HUES64 (cell line): ENCODE measurements around the gene CTSZ.
"Not testable (repeated sequence)": the region's sequence is repeated elsewhere in the genome, so short reads cannot be mapped to it uniquely, and the experiment has no call there.

ENCODE experiments used
- H3K27ac ChIP-seq: 2 replicates; pipeline ENCODE4 v1.7.0; 2013; ENCODE audit warnings: low read depth, low read length, inconsistent platforms
- H3K27me3 ChIP-seq: 2 replicates; pipeline ENCODE4 v1.6.1; 2013; ENCODE audit warnings: mild to moderate bottlenecking, low read length; ENCODE audit not compliant: insufficient read depth
- H3K36me3 ChIP-seq: 2 replicates; pipeline ENCODE4 v1.6.1; 2013; ENCODE audit warnings: mild to moderate bottlenecking, low read length; ENCODE audit not compliant: insufficient read depth
- H3K4me1 ChIP-seq: 2 replicates; pipeline ENCODE4 v1.6.1; 2013; ENCODE audit warnings: mild to moderate bottlenecking, low read length, moderate library complexity; ENCODE audit not compliant: insufficient read depth
- H3K4me3 ChIP-seq: 2 replicates; pipeline ENCODE4 v1.5.1; 2013; ENCODE audit warnings: mild to moderate bottlenecking, low read length, moderate library complexity
- H3K9ac ChIP-seq: 2 replicates; pipeline ENCODE4 v1.6.1; 2013; ENCODE audit warnings: mild to moderate bottlenecking, low read depth, low read length
- H3K9me3 ChIP-seq: 2 replicates; pipeline ENCODE4 v1.6.1; 2013; ENCODE audit warnings: low read depth, low read length; ENCODE audit not compliant: insufficient read depth
- WGBS: fragments of 150-250, 120-280 bp; methylation state at CpG from one replicate; pipeline ENCODE4 v1.1.7; 2013; ENCODE audit warnings: missing lambda C conversion rate; 5-methylcytosine and 5-hydroxymethylcytosine counted together

Gene CTSZ

DNA sequence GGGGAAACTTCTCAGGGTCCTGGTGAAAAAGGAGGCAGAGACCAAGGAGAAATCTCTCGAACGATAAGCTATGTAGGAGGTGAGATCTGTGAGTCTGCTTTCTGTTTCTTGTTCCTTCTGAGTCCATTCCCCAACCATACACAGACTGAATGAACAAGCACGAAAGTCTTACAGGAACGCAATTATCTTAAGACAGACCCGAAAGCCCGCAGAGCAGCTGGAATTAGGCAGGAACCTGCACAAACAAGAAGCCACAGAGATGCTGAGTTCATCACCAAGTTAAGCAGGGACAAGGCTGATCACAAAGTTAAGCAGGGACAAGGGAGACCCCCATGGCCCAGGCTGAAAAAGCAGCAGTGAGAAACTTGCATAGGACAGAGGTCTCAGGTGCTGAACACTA, 47.4 kb downstream of the CTSZ start:
- Histone ChIP-seq H3K9ac (no peak overlapping the region), H3K27me3 (no peaks in the 10 kb centered on the region), H3K36me3 (no peaks in the 10 kb centered on the region), H3K9me3 (no peaks in the 10 kb centered on the region), H3K4me3 (no peak overlapping the region), H3K27ac (no peak overlapping the region), H3K4me1 (no peaks in the 10 kb centered on the region)
- WGBS, result 91% methylated on average over 6 of the region's 6 CpGs

DNA sequence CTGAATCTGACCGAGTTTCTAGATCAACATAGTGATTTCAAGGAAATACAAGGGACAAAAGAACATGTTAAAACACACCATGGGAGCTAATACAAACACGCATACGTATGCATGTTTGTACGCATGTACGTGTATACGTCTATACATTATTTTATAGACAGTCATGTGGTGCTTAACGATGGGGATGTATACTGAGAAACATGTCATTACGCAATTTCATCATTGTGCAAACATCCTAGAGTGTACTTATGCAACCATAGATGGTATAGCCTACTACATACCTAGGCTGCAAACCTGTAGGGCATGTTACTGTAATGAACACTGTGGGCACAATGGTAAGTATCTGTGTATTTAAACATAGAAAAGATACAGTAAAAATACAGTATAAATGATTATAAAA, 51.0 kb downstream of the CTSZ start:
- no peak overlapping the region for H3K4me3 ChIP-seq
- no peaks in the 10 kb centered on the region for H3K9me3 ChIP-seq
- no peaks in the 10 kb centered on the region for H3K27me3 ChIP-seq
- H3K9ac ChIP-seq, result no peak overlapping the region
- no peaks in the 10 kb centered on the region for H3K36me3 ChIP-seq
- no peaks in the 10 kb centered on the region for H3K4me1 ChIP-seq
- H3K27ac ChIP-seq, result no peak overlapping the region
- WGBS, result 97% methylated on average over 8 of the region's 8 CpGs

DNA sequence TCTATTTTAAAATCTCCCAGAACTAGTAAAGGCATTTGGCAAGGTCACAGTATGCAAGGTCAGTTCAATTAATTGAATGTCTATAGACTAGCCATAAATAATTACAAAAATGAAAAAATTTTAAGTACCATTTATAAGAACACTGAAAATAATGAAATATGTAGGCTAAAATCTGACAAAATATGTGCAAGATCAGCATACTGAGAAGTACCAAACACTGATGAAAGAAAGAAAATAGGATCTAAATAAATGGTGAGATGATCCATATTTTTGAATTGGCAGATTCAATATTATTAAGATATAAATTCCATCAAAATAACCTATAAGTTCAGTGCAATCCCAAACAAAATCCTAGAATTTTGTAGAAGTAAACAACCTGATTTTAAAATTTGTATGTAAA, 54.0 kb downstream of the CTSZ start:
- H3K9ac ChIP-seq, result no peak overlapping the region
- H3K4me3 ChIP-seq, result no peak overlapping the region
- no peaks in the 10 kb centered on the region for H3K9me3 ChIP-seq
- H3K36me3 ChIP-seq, result no peaks in the 10 kb centered on the region
- H3K27me3 ChIP-seq, result no peaks in the 10 kb centered on the region
- H3K4me1 ChIP-seq, result no peaks in the 10 kb centered on the region
- H3K27ac ChIP-seq, result no peak overlapping the region

DNA sequence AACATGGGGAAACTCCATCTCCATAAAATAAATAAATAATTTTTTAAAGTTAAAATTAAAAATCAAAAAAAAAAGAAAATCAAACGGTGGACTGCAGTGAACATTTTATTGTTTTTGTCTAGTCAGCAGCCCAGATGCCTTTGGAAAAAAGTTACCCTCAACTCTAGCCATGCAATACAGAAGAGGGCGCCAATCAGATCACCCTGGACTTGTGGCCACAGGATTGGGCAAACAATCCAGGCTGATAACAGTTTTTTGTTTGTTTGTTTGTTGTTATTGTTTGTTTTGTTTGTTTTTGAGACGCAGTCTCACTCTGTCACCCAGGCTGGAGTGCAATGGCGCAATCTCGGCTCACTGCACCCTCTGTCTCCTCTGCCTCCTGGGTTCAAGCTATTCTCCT, 56.5 kb downstream of the CTSZ start:
- Histone ChIP-seq H3K9ac (no peak overlapping the region), H3K9me3 (no peaks in the 10 kb centered on the region), H3K4me3 (no peak overlapping the region), H3K27ac (no peak overlapping the region), H3K4me1 (no peaks in the 10 kb centered on the region), H3K36me3 (no peaks in the 10 kb centered on the region), H3K27me3 (no peaks in the 10 kb centered on the region)
- 82% methylated on average over 5 of the region's 5 CpGs for WGBS

DNA sequence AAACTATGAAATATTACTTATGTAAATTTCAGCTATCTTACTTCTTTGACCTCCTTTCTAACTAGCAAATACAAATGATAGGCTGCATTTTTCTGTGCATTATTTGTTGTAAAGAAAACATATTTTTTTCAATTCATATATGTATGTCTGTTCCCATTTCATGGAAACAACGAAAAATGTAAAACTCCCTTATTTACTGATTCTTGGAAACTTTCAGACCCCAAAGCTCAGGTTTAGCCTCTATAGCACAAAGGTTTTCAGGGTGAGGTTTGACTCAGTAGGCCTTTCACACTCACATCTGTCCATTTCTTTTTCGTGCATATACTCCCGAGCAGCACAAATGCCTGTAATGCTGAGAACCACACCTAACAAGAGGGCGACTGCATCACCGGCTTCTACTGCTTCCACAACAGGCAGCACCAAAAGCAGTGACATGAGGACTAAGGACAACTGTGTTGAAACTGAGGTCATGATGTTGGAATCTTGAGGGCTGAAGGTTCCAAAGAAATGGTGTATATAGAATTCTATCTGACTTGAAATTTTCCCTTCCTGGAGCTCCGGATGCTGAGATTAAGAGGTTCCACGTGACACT, 59.2 kb downstream of the CTSZ start:
- not testable (repeated sequence) for H3K27me3 ChIP-seq, H3K4me1 ChIP-seq

DNA sequence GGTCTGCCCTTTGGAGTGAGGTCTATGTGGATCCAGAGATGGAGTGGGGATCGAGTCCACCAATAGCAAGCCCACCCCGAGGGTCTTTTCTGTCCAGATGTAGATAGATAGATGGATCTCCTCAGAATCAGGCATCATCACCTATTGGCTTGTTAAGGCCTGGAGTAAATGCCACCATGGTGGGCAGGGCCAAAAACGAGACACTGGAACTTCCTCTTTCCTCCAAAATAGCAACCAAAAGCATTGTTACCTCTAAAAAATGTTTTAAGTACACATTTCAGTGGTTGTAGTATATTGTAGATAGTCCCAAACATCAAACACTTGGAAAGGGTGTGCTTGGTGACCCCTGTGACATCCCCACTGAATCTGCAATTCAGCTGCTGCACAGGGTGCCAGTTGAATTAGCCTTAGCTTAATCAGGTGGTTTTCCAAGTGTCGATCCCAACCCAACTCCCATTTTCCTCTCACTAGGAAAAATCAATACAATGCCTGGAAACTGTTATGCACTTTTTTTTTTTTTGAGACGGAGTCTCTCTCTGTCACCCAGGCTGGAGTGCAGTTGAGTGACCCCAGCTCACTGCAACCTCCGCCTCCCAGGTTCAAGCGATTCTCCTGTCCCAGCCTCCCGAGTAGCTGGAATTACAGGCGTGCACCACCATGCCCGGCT, 61.0 kb downstream of the CTSZ start:
- 91% methylated on average over 10 of the region's 10 CpGs for WGBS
- H3K9ac ChIP-seq, result no peak overlapping the region
- H3K36me3 ChIP-seq, result no peaks in the 10 kb centered on the region
- no peak overlapping the region for H3K4me3 ChIP-seq
- H3K27me3 ChIP-seq, result no peaks in the 10 kb centered on the region
- H3K4me1 ChIP-seq, result no peaks in the 10 kb centered on the region
- no peaks in the 10 kb centered on the region for H3K9me3 ChIP-seq
- H3K27ac ChIP-seq, result no peak overlapping the region

More for the DNA sequence above, 59.2 kb downstream of the CTSZ start:
- H3K27ac ChIP-seq, H3K4me3 ChIP-seq, H3K9ac ChIP-seq, H3K36me3 ChIP-seq, H3K9me3 ChIP-seq: not testable (repeated sequence)
- 91% methylated on average over 5 of the region's 7 CpGs for whole genome bisulfite sequencing
